ENCODE results near the gene SCP2.
"Not testable (repeated sequence)": the region's sequence is repeated elsewhere in the genome, so short reads cannot be mapped to it uniquely, and the experiment has no call there.

The SCP2 gene

DNA sequence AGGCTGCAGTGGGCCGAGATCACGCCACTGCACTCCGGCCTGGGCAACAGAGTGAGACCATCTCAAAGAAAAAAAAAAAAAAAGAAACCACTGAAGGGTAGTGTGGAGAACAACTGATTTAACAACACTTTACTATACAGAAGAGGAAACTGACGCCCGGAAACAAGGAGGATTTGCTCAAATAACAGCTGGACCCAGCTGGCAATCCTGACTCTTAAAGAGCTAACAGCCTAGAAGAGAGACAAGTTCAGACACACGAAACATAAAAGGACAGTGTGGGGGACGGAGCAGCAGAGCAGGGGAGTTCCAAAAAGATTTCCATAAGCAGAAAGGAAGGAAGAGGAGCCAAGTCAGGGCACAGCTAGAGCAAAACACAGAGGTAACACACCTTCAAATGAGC is 9.9 kb upstream of the SCP2 start:
- DNase-seq: no peak

DNA sequence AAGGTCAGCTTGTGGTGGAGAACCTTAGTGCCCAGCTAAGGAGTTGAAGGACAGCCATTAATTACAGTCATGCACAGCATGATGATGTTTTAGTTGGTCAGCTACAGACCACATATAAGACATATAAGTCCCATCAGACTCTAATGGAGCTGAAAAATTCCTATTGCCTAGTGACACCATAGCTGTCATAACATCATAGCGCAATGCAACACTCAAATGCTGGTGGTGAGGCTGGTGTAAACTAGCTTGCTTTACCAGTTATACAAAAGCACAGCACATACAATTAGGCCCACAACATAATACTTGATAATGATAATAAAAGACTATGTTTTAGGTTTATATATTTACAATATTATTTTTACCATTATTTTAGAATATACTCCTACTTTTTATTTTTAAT is 9.5 kb upstream of the SCP2 start:
- no peak for DNase-seq

DNA sequence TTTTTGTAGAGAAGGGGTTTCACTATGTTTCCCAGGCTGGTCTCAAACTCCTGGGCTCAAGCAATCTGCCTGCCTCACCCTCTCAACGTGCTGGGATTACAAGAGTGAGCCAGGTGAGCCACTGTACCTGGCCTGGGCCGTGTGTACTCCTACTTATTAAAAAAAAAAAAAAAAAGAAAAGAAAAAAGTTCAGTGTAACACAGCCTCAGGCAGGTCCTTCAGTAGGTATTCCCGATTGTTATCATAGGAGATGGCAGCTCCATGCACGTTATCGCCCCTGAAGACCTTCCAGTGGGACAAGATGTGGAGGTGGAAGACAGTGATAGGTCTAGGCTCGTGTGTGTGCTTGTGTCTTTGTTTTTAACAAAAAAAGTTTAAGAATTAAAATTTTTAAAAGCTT is 8.9 kb upstream of the SCP2 start:
- no peak for DNase-seq

DNA sequence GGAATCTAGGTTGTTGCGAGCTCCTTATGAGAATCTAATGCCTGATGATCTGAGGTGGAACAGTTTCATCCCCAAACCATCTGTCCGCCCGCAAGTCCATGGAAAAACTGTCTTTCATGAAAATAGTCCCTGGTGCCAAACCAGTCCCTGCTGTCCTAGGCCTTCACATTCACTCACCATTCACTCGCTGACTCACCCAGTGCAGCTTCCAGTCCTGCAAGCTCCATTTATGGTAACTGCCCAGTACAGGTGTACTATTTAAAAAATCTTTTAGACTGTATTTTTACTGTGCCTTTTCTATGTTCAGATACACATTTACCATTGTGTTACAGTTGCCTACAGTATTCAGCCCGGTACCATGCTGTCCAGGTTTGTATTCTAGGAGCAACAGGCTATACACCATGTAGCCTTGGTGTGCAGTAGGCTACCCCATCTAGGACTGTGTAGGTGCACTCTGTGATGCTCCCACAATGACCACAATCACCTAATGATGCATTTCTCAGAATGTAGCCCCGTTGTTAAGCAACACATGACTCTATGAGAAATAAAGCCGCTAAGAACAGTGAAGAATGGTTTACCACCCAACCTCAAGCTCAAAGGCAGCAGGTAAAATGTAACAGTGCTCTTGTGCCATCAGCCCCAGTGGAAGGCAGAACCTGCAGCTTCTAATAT is 7.9 kb upstream of the SCP2 start:
- no peak for DNase-seq

DNA sequence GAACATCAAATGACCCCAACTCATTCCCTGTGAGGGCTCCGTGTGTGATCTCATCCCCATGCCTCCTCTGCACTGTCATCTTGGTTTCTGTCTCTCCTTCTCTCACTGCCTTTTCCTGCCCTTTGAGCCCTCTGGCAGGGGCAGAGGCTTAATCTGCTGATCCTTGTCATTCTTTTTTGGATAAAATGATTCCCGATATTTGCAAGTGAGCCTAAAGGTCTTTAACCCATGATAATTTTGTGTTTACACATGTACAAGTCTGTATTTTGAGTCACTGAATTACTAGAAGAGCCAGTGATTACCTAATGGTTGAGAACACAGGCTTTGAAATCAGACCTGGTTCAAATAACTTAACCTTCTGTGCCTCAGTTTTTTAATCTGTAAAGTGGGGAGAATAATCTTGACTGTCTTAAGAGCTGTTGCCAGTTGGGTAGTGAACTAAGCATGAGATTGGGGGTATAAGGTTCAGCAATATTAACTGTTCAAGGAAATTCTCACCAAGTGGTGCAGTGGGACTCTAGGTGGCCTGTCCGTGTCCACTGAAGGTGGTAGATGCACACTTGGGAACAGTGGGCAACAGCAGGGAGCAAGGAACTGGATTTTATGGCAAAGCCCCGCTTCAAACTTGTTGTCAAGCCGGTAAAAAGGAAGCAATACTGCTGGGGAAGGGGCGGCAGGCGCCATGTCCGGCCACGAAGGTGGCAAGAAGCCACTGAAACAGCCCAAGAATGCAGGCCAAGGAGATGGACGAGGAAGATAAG is 7.2 kb upstream of the SCP2 start:
- no peak for DNase-seq

DNA sequence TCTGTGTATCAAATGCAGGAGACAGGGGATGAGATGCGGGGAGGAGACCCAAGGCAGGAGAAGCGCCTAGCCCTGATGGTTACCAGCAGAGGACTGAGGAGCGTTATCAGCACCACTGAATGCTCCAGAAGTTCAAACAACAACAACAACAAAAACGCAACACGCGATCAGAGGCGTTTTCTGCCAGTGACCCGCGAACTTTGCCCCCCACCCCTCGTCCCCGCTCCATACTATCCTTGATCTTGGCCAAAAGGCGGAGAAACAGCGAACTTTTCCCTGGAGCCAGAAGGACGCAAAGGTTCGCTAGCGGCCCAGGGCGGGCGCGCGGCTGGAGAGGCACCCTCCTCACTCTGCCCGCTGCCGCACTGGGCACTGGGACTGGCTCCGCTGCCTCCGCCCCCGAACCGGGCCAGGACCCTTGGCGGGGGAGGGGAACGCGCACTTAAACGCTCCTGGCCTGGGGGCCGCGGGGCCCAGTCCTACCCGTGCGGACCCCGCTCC is 6.2 kb upstream of the SCP2 start:
- DNase-seq: no peak

DNA sequence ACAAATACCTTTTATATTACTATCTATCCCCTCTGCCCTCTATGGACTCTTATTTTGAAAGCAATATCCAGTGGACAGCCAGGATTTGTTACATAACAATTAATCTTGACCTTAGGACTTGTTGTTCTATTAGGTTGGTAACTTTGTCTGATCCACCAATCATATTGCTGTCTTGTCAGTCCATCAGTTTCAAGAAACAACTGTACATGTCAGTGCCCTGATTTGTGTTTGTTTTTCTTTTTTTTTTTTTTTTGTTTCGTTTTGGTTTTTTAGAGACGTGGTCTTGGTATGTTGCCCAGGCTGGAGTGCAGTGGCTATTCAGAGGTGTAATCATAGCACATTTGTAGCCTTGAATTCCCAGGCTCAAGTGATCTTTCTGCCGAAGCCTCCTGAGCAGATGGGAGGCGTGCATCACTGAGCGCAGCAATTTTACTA is 1.5 kb upstream of the SCP2 start:
- DNase-seq: no peak

DNA sequence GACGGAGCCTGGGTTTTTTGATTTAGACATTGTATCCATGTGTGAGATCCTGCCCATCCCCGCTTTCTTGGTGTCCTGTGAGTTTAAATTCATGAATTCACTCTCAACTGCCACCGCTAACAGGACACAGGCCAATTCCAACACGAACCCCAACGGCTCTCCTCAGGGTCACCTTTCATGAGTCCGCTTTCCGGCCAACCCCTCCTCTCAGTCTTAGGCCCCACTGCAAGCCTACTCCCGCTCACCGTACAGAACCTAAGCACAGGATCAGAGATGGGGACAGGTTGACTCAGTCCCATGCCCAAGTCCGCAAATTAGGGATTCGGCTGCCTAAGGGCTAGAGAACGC is 238 bp upstream of the SCP2 start:
- DNase-seq: no peak

DNA sequence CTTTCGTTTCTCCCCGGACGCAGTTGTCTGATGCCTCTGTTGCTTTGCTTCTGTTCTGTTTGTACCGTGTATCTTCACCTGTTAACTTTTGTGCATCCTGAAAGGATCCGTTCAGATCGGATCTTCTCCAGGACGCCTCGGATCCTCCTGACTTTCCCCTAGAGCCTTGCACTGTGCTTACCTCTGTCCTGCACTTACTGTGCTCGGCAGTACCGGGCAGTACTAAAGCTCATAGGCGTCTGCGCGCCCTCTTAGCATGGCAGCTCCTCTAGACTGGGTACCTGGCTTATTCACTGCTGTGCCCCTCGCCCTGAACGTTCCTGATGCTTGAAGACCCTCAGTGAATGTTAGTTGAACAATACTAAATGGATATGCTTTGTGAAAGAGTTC is 934 bp downstream of the SCP2 start:
- DNase-seq: no peak

DNA sequence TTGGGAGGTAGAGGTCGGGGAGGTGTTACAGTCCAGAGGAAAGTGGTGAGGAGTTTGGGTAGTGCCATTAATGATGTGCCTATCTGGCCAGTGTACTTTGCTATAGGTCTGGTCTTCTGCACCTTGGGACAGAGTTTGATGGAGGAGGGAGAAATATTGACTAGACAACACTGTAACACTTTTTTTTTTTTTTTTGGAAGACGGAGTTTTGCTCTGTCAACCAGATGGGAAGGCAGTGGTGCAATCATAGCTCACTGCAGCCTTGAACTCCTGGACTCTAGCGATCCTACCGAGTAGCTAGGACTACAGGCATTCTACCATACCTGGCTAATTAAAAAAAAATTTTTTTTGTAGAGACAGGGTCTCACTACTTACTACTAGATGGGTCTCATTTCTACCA is 1.9 kb downstream of the SCP2 start:
- no peak for DNase-seq

DNA sequence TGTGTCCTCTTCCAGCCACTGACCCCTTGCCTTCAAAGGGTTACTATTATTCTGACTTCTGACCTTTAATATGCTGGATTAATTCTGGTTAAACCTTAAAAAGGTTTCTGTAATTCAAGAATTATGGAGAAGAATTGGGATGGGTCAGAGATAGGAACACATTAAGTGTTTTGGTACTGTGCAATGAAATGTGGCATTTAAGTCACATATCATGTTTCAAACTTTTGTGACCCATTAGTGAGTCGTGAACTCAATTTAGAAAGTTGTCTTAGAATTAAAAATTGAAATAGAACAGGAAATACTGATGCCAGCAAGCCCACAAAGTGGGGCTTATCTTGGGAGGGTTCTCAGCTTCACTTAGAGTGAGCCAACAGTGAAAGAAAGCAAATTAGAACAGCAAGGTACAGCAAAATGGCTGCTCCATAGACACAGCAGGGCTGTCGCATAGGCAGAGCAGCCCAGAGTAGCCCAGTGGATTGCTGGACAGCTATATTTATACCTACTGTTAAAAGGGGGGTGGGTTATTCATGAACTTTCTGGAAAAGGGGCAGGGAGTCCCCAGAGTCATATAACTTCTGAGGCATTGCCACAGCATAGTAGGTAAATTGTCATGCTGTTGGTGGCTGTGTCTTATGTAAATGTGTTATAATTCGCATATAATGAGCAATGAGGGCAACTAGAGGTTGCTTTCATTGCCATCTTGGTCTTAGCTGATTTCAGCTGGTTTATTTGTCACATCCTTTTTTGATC is 10.5 kb downstream of the SCP2 start:
- DNase-seq: no peak

DNA sequence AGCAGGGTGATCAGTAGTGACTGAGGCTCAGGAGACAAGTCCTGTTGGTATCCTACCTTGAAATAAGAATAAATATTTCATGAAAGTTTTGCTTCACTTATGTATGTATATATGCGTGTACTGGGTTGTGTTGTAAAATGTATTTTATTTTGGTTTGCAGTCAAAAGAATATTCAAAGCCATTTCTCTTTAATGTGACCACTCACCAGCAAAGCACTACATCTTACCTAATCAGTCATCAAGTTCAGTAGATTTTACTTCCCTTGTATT is 11.0 kb downstream of the SCP2 start:
- DNase-seq: no peak

DNA sequence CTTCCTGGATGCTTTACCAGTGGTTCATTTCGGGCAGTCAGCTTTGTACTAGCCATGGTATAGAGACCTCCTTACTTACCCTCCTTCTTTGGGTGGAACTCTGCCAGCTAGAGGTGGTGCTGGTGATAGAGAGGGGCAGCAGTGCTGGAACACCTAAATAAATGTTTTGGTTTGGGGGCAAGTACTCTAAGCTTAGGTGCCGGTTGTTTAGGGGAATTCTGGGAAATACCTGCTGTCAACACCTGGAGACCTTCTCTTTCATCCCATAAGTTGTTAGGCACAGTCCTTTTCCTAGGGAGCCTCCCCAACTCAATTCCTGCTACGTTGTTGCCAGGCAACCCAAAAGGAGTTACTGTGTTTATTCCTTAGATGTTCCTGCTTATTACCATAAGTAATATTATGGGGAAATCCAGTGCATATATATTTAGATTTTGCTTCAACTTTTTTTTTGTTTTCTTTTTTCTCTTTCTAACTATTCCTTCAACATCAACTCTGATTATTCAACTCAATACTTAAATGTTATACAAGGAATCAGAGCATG is 16.9 kb downstream of the SCP2 start:
- no peak for DNase-seq

DNA sequence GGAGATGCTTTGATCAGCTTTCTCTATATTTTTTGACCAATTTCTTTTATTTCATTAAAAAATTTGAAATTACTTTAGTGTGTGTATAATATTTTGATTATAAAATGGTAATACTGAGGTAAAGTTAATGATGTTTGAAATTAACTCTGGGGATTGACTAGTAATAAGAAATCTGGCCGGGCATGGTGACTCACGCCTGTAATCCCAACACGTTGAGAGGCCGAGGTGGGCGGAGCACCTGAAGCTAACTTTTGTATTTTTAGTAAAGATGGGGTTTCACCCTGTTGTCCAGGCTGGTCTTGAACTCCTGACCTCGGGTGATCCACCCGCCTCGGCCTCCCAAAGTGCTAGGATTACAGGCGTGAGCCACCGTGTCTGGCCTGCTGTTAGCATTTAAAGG is 17.5 kb downstream of the SCP2 start:
- no peak for DNase-seq

DNA sequence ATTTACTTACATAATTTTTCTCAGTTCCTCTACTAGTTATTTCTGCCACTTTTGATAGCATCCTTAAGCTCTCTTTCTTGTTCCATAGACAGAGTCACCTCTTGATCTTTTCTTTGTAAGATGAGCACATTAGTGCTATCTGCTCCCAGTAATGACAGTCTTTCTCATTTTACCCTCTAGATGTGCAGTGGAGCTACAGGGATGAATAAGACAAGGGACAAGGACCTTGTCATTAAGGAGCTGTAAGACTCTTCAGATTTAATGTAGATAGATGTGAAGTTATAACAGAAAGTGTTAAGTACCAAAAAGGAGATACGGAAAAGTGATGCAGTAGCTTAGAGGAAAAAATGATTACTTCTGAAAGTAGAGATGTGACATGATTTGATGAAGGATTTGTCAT is 20.4 kb downstream of the SCP2 start:
- DNase-seq: no peak

DNA sequence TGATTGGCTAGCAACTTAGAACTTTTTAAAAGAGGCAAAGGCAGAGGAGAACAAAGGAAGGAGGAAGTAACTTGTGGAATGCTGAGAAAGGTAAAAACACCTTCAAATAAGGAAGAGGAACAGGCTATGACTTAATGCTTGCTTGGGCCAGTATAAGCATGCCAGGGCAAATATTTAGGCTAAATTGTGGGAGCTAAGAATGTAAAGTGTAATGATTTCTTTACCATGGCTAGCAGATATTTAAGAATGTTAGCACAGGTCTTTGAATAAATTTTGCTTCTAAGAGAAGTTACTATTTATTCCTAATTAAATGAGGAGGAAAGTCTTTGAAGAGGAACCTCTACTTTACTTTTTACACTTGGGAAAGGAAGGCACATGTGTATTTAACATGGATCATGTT is 22.5 kb downstream of the SCP2 start:
- not testable (repeated sequence) for DNase-seq

DNA sequence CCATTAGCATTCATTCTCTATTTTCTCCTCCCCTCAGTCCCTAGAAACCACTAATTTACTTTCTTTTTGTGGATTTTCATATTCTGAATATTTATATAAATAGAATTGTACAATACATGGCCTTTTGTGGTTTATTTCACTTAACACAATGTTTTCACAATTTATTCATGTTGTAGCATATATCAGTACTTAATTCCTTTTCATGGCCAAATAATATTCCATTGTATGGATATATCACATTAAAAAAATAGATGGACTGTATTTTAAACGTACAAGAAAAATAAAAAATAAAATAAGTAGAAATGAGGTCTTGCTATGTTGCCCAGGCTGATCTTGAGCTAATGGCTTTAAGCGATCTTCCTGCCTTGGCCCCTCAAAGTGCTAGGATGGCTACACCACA is 25.0 kb downstream of the SCP2 start:
- no peak for DNase-seq

DNA sequence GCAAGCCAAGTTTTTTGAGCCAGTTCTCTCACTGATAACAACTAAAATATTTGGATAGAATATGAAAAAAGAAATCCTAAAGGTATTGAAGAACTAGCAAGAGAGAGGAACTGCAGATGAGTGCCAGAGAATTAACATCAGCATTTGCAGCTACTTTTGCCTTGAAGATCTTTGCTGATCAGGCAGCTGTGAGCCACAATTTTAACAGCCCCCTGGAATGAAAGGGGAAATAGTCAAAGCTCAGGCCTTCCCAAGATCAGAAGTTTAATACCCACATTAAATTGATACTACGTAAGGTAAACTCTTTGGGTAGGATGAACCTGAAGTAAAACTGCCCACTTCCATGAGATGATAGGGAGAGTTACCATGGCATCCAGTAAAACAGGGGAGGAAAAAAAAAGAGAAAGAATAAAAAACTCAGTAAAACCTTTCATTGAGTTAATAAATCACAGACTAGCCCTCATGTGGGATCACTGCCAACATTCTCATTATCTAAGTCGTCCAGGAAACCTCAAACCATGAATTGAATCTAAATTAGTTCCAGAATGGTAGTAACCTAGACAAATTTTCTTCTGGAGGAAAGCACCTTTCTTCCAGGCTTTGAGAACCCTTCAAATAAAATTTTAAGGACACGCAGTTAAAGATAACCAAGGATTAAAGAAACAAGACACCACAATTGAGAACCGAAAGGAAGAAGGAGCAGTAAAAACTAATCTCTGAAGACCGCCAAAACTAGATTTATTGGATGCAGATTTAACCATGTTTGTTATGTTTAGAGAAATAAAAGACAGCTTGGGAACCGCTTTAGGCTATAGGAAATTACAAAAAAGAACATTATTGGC is 28.3 kb downstream of the SCP2 start:
- no peak for DNase-seq

DNA sequence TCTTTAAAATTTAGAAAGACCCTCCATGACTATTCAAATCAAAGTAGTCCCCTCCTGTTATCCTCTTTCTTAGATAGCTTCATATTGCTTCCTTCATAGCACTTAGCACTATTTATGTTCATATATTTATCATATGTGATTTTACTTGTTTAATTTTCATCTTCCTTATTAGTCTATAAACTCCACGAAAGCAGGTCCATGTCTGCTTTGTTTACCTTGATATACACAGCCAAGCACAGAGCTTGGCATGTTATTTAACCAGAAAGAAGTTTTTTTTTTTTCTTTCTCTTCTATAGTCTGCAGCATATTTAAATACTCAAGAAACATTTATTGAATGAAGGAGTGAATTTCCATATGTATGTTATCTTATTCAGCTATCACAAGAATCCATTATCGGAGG is 36.0 kb downstream of the SCP2 start:
- no peak for DNase-seq

DNA sequence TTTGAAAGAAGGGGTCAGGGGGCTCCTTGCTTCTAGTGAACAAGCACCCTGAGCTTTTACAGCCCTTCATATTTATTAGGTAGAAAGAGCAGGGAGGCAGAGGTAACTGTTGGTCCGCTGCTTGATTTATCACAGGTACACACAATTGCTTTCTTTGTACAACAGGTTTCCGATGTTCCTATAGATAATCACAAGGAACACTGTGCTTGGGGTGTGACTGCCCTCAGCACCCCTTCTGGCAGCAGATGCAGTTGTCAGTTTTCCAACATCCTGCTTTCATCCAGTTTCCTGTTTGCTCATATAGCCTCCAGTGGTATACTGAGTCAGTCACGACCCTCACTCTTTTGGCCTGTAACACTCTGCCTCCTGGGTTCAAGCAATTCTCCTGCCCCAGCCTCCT is 40.6 kb downstream of the SCP2 start:
- no peak for DNase-seq

DNA sequence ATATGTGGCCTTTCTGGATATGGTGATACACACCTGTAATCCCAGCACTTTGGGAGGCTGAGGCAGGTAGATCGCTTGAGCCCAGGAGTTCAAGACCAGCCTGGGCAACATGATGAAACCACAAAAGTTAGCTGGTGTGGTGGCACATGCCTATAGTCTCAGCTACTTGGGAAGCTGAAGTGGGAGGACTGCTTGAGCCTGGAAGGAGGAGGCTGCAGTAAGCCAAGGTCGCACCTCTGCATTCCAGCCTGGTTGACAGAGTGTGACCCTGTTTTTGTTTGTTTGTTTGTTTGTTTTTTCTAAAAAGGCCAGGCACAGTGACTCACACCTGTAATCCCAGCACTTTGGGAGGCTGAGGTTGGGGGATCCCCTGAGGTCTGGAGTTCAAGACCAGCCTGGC is 42.2 kb downstream of the SCP2 start:
- DNase-seq: not testable (repeated sequence)

DNA sequence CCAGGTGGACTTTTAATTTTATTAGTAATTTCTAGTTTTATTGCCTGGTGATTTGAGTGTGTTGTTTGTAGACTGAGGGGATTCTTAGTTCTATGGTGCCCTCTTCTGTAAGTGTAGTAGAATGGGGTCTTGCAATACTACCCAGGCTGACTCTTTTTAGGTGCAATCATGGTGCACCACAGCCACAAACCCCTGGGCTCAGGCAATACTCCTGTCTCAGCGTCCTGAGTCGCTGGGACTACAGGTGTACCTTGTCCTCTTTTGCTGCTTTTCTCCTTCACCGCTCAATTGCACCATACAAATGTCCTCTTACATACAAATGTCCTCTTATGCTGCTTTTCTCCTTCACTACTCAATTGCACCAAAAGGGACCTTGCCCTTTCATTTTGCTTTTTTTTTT is 43.1 kb downstream of the SCP2 start:
- no peak for DNase-seq

DNA sequence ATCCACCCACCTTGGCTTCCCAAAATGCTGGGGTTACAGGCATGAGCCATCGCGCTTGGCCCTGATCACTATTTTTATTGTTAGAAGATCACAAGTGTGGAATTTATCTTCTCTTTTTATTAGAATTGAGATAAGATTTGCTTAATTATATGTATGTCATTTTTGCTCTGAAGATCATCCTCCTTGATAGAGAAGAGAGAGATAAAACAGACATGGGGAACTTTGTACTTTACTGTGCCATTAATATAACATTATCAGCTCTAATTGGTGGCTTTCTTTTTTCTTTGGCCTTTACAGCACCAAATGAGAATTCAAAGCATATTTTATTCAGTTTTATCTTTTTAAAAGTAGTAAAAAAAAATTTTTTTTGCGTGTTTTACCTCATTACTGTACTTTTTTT is 46.8 kb downstream of the SCP2 start:
- DNase-seq: no peak
